GM23338 (cell line): ENCODE results near the gene KRT32.

Experiments used
- CTCF ChIP-seq, 2 experiments: fragments of 200-600 bp in 1 of 2; sonication (generic) in 1 of 2; conservative IDR thresholded peaks; 2 replicates each; pipeline versions ENCODE4 v1.5.1 to v1.6.1; 2016 to 2017; ENCODE audit warnings: antibody characterized with exemption in 2 of 2, low read depth in 2 of 2, mild to moderate bottlenecking in 2 of 2, moderate library complexity in 1 of 2
- EZH2 ChIP-seq: fragments of 200-600 bp; sonication (generic); IDR thresholded peaks from one replicate; pipeline ENCODE4 v1.8.0; 2017; ENCODE audit warnings: antibody characterized with exemption, mild to moderate bottlenecking, low read depth; ENCODE audit not compliant: unreplicated experiment
- EZH2phosphoT487 ChIP-seq: fragments of 200-600 bp; sonication (generic); IDR thresholded peaks from one replicate; pipeline ENCODE4 v1.8.1; 2018; ENCODE audit warnings: antibody characterized with exemption; ENCODE audit not compliant: unreplicated experiment
- JUNB ChIP-seq: IDR thresholded peaks from one replicate; pipeline ENCODE4 v1.6.1; 2016; ENCODE audit warnings: antibody characterized with exemption; ENCODE audit not compliant: unreplicated experiment
- POLR2AphosphoS5 ChIP-seq: IDR thresholded peaks from 2 replicates; pipeline ENCODE4 v1.6.1; 2016; ENCODE audit warnings: antibody characterized with exemption, low read depth

GRCh38 chr17:41434005-41434404 lies 33.2 kb downstream of the KRT32 start:
- no peak for TF ChIP-seq CTCF (conservative IDR thresholded peaks at IDR 0.05; ENCODE audit: low read depth in 2 of 2)
- TF ChIP-seq JUNB, result no peak
- TF ChIP-seq POLR2AphosphoS5, result no peak
- no peak for TF ChIP-seq EZH2phosphoT487
- TF ChIP-seq EZH2, result no peak
